KMS-11 (cell line): Measurements from ENCODE around the gene PLD1.
"Not testable (repeated sequence)": the region's sequence is repeated elsewhere in the genome, so short reads cannot be mapped to it uniquely, and the experiment has no call there.

Experiments used
- H2AFZ ChIP-seq: fragments of 200-600 bp; sonication (generic); 2 replicates; pipeline ENCODE4 v1.6.1; 2016; ENCODE audit warnings: antibody characterized with exemption, mixed run types, low read depth
- H3K27ac ChIP-seq: fragments of 200-600 bp; sonication (generic); 2 replicates; pipeline ENCODE4 v1.6.1; 2016; ENCODE audit warnings: mild to moderate bottlenecking, mixed run types
- H3K27me3 ChIP-seq: fragments of 200-600 bp; sonication (generic); 2 replicates; pipeline ENCODE4 v1.6.1; 2017; ENCODE audit warnings: mild to moderate bottlenecking, low read depth, mixed run types, moderate library complexity; ENCODE audit not compliant: insufficient read depth
- H3K36me3 ChIP-seq: fragments of 200-600 bp; sonication (generic); 2 replicates; pipeline ENCODE4 v1.6.1; 2017; ENCODE audit warnings: mild to moderate bottlenecking, mixed run types; ENCODE audit not compliant: insufficient read depth
- H3K4me1 ChIP-seq: fragments of 200-600 bp; sonication (generic); 2 replicates; pipeline ENCODE4 v1.6.1; 2016; ENCODE audit warnings: mild to moderate bottlenecking, low read depth, mixed run types; ENCODE audit not compliant: poor library complexity, severe bottlenecking
- H3K4me2 ChIP-seq: fragments of 200-600 bp; sonication (generic); 2 replicates; pipeline ENCODE4 v1.7.0; 2016; ENCODE audit warnings: mild to moderate bottlenecking, mixed run types
- H3K4me3 ChIP-seq: fragments of 200-600 bp; sonication (generic); IDR thresholded peaks from 2 replicates; pipeline ENCODE4 v1.6.1; 2017; ENCODE audit warnings: low read depth, low read length, mixed read lengths; ENCODE audit not compliant: insufficient read depth
- H3K79me2 ChIP-seq: fragments of 200-600 bp; sonication (generic); 2 replicates; pipeline ENCODE4 v1.6.1; 2016; ENCODE audit warnings: low read depth, mixed run types; ENCODE audit not compliant: insufficient read depth
- H3K9ac ChIP-seq: fragments of 200-600 bp; sonication (generic); 2 replicates; pipeline ENCODE4 v1.6.1; 2016; ENCODE audit warnings: mild to moderate bottlenecking, mixed run types
- H4K20me1 ChIP-seq: fragments of 200-600 bp; sonication (generic); 2 replicates; pipeline ENCODE4 v1.6.1; 2016; ENCODE audit warnings: mild to moderate bottlenecking, mixed run types; ENCODE audit not compliant: insufficient read depth
- TF ChIP-seq, protein P1 (sequence below): fragments of 200-600 bp; sonication (generic); conservative IDR thresholded peaks from 2 replicates; pipeline ENCODE4 v1.6.1; 2017; ENCODE audit warnings: low read depth, mild to moderate bottlenecking, antibody characterized with exemption, low read length, moderate library complexity, mixed read lengths

The PLD1 gene

DNA sequence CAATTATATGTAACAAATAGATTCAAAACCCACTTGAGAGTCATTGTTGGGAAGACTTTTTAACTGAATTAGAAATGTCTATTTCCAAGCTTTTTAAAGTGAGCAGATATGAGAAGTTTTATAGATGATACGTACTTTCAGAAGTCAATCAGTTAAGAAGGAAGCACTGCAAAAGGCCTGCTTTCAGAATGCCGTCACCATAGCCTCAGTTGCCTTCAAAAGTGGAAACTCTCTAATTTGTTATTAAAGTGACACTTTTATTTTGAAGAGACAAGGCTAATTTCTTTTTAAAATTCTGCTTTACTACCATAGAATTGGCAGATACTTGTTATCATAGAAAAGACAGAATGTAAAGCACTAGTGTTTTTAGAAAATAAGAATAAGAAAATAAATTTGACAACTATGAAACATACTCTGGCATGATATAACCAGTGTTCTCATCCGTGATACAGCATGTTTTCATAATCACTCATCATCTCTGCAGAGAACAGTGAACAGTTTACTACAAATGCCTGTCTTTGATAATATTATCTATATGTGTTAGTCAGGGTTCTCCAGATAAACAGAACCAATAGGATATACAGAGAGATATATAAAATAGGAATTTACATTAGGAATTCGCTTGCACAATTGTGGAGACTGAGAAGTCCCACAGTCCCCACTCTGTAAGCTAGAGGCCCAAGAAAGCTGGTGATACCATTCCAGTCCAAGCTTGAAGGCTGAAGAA, 7.0 kb upstream of the PLD1 start:
- no peaks in the 10 kb centered on the region for H3K4me1 ChIP-seq
- H2AFZ ChIP-seq: no peak overlapping the region
- TF ChIP-seq, protein P1, sequence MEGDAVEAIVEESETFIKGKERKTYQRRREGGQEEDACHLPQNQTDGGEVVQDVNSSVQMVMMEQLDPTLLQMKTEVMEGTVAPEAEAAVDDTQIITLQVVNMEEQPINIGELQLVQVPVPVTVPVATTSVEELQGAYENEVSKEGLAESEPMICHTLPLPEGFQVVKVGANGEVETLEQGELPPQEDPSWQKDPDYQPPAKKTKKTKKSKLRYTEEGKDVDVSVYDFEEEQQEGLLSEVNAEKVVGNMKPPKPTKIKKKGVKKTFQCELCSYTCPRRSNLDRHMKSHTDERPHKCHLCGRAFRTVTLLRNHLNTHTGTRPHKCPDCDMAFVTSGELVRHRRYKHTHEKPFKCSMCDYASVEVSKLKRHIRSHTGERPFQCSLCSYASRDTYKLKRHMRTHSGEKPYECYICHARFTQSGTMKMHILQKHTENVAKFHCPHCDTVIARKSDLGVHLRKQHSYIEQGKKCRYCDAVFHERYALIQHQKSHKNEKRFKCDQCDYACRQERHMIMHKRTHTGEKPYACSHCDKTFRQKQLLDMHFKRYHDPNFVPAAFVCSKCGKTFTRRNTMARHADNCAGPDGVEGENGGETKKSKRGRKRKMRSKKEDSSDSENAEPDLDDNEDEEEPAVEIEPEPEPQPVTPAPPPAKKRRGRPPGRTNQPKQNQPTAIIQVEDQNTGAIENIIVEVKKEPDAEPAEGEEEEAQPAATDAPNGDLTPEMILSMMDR: no peak
- H4K20me1 ChIP-seq: no peaks in the 10 kb centered on the region
- H3K9ac ChIP-seq: no peak overlapping the region
- no peak overlapping the region for H3K4me3 ChIP-seq
- H3K27ac ChIP-seq: no peak overlapping the region
- no peaks in the 10 kb centered on the region for H3K79me2 ChIP-seq
- H3K36me3 ChIP-seq: no peaks in the 10 kb centered on the region
- H3K27me3 ChIP-seq: no peaks in the 10 kb centered on the region
- no peak overlapping the region for H3K4me2 ChIP-seq

DNA sequence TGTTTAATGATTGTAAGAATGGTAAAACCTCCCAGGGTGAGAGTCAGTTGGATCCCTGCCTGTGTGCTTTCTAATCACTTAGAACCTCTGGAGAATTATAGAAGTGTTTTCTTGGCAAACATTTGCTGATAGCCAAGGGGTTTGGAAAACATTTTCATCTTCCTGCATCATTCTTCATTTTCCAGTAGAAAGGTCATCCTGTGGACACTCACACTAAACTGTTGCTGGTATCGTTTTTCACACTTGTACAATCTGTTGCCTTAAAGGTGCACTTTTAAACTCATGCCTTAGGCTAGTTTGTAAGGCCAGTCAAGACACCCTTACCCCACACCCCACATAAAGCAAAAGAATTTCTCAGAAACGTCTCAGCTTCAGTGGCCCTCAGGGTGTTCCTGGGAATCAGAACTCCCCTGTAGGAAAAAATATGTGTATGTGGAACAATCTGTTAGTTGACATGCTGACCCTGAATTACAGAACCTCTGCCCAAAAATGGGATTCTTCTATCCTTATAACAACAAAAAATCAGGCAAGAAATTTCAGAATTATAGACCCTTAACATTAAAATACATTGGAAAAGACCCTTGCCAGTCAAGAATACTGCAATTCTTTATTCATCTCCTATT, 5.8 kb upstream of the PLD1 start:
- TF ChIP-seq, protein P1: no peak
- Histone ChIP-seq H3K4me2 (no peak overlapping the region), H3K4me1 (no peaks in the 10 kb centered on the region), H2AFZ (no peak overlapping the region), H3K27ac (no peak overlapping the region), H3K9ac (no peak overlapping the region), H3K36me3 (no peaks in the 10 kb centered on the region), H3K79me2 (no peaks in the 10 kb centered on the region), H3K27me3 (no peaks in the 10 kb centered on the region), H4K20me1 (no peaks in the 10 kb centered on the region), H3K4me3 (no peak overlapping the region)

DNA sequence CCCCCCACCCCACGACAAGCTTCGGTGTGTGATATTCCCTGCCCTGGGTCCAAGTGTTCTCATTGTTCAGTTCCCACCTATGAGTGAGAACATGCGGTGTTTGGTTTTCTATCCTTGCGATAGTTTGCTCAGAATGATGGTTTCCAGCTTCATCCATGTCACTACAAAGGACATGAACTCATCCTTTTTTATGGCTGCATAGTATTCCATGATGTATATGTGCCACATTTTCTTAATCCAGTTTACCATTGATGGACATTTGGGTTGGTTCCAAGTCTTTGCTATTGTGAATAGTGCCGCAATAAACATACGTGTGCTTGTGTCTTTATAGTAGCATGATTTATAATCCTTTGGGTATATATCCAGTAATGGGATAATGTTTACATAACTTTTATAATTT, 4.4 kb upstream of the PLD1 start:
- H4K20me1 ChIP-seq, H3K36me3 ChIP-seq, H3K4me1 ChIP-seq, H3K27me3 ChIP-seq, H3K4me3 ChIP-seq, H2AFZ ChIP-seq, H3K4me2 ChIP-seq, H3K9ac ChIP-seq, H3K79me2 ChIP-seq, H3K27ac ChIP-seq: not testable (repeated sequence)

DNA sequence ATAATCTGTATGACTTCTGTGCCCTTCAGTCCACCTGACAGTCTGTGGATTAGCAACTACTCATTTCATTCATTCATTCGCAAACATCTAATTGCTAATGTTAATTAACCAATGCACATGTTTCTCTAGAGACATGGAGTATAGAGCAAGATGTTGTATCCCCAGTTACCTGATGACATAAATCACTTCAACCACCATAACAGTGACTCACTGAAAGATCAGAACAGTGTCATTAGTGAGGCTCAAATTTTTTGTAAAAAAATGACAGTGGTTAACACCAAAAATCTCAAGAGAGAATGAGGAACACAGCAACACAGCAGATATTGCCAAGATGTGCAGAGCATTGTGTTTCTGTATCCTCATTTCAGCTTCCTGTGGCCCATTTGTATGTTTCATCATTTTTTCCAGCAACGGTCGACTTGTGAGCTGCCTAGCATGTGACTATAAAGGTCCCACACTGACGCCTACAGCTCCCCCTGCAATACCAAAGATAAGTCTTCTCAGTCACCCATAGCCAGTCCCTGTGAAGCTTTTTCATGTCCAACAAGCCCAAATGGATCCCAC, 3.7 kb upstream of the PLD1 start:
- Histone ChIP-seq H2AFZ (no peak overlapping the region), H3K36me3 (no peaks in the 10 kb centered on the region), H3K4me3 (no peak overlapping the region), H3K4me2 (no peak overlapping the region), H3K4me1 (peaks cover 4% of the 10 kb centered on the region), H3K27ac (no peak overlapping the region), H3K27me3 (no peaks in the 10 kb centered on the region), H3K79me2 (no peaks in the 10 kb centered on the region), H3K9ac (no peak overlapping the region), H4K20me1 (no peaks in the 10 kb centered on the region)
- TF ChIP-seq, protein P1: no peak
